PC-3 (cell line): ENCODE results near the gene CLDN18. TPM values are rescaled to one million over a fixed set of nuclear protein-coding genes. Genes with fewer than 3 reads are reported as not detected.

Experiments
- ATAC-seq: fragments of 200-7000 bp; cut with Tn5 transposase; 2 replicates; pipeline ENCODE4 v1.9.1; 2020; ENCODE audit warnings: mild to moderate bottlenecking, moderate library complexity
- BruUV-seq: library from RNA; stranded (reverse); fragments of 400-500 nt; replicated peaks from 2 replicates; lab custom pipeline; 2021; lab: Mats Ljungman, UMichigan
- CTCF ChIA-PET: fragments of 300-600 bp; sonication (Branson Sonifier 250); formaldehyde crosslinking; loops from one replicate; lab custom pipeline; 2022; ENCODE audit warnings: antibody characterized with exemption; lab: Charles Lee
- POLR2A ChIA-PET: fragments of 300-600 bp; sonication (Branson Sonifier 250); formaldehyde crosslinking; loops from one replicate; lab custom pipeline; 2022; ENCODE audit warnings: antibody characterized with exemption; ENCODE audit not compliant: unreplicated experiment; lab: Charles Lee
- DNase-seq: peaks from one replicate; pipeline ENCODE4 v3.0.0-alpha.2; 2015
- H2AFZ ChIP-seq: fragments of 300-600 bp; sonication (generic); 2 replicates; pipeline ENCODE4 v1.6.0; 2016; ENCODE audit warnings: antibody characterized with exemption, low read length
- H3F3A ChIP-seq: fragments of 300-600 bp; sonication (generic); one replicate; pipeline ENCODE4 v1.6.0; 2017; ENCODE audit warnings: antibody characterized with exemption, low read length, control low read depth, mild to moderate bottlenecking; ENCODE audit not compliant: unreplicated experiment
- H3K27ac ChIP-seq: fragments of 300-600 bp; sonication (generic); 2 replicates; pipeline ENCODE4 v1.5.1; 2016; ENCODE audit warnings: mild to moderate bottlenecking, low read length
- H3K27me3 ChIP-seq: fragments of 300-600 bp; sonication (generic); 2 replicates; pipeline ENCODE4 v1.6.1; 2016; ENCODE audit warnings: low read length, mixed read lengths
- H3K36me3 ChIP-seq: fragments of 300-600 bp; sonication (generic); 2 replicates; pipeline ENCODE4 v1.6.1; 2016; ENCODE audit warnings: low read depth, mixed run types, low read length, mixed read lengths
- H3K4me1 ChIP-seq: fragments of 300-600 bp; sonication (generic); 2 replicates; pipeline ENCODE4 v1.5.1; 2016; ENCODE audit warnings: low read length; ENCODE audit not compliant: insufficient read depth
- H3K4me2 ChIP-seq: fragments of 300-600 bp; sonication (generic); 2 replicates; pipeline ENCODE4 v1.6.0; 2016; ENCODE audit warnings: low read length
- H3K4me3 ChIP-seq: fragments of 300-600 bp; sonication (generic); 2 replicates; pipeline ENCODE4 v1.5.1; 2016; ENCODE audit warnings: mild to moderate bottlenecking, low read length, mixed read lengths
- H3K79me2 ChIP-seq: fragments of 300-600 bp; sonication (generic); 2 replicates; pipeline ENCODE4 v1.6.1; 2017; ENCODE audit warnings: low read length, mixed read lengths
- H3K9ac ChIP-seq: fragments of 300-600 bp; sonication (generic); 2 replicates; pipeline ENCODE4 v1.6.0; 2016; ENCODE audit warnings: mild to moderate bottlenecking, low read length
- H3K9me2 ChIP-seq: fragments of 300-600 bp; sonication (generic); replicated peaks from 2 replicates; pipeline ENCODE4 v1.6.1; 2016; ENCODE audit warnings: mixed run types, low read length, mixed read lengths
- H3K9me3 ChIP-seq: fragments of 300-600 bp; sonication (generic); 2 replicates; pipeline ENCODE4 v1.6.1; 2016; ENCODE audit warnings: low read length, mixed read lengths
- H4K20me1 ChIP-seq: fragments of 300-600 bp; sonication (generic); 2 replicates; pipeline ENCODE4 v1.6.1; 2016; ENCODE audit warnings: low read length, mixed read lengths
- EZH2 ChIP-seq: fragments of 300-600 bp; sonication (generic); IDR thresholded peaks from one replicate; pipeline ENCODE4 v1.6.1; 2017; ENCODE audit warnings: antibody characterized with exemption, mild to moderate bottlenecking, low read length; ENCODE audit not compliant: unreplicated experiment
- EZH2phosphoT487 ChIP-seq: fragments of 300-600 bp; sonication (generic); IDR thresholded peaks from 2 replicates; pipeline ENCODE4 v1.6.1; 2018; ENCODE audit warnings: mild to moderate bottlenecking, antibody characterized with exemption, low read length, borderline replicate concordance
- intact Hi-C: fragments of 100-400 bp; cut with micrococcal nuclease; formaldehyde crosslinking; loops from 2 replicates; pipeline ENCODE4 v1.9.0; 2023
- total RNA-seq: library from RNA; depleted of rRNA; stranded (reverse); fragments of >200 nt; gene quantifications from 2 replicates; pipeline ENCODE4 v1.2.3, GENCODE V29; 2014
- TF ChIP-seq, protein P1 (sequence below): fragments of 300-600 bp; sonication (generic); conservative IDR thresholded peaks from 2 replicates; pipeline ENCODE4 v1.5.1; 2017; ENCODE audit warnings: antibody characterized with exemption, low read depth, mild to moderate bottlenecking, low read length

CLDN18 gene
- total RNA-seq, 1 experiment from 2014 or later: not detected

DNA sequence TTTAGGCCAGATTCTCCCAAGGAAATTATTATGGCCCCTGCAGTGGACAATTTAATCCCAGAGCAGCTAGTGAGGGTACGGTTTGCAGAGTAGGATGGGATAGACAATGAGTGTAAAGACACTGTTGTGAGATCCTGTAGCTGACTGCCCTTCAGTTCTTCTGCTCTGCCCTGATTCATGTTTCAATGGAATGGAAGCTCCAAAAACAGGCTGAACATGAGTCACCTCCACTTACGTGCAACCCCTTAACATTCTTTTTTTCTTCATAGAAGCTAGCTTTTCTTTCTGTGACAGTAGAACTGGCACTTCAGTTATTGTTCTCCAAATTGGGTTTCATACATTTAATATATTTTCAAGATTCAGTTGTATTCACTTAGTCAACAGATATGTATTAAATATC, 32.1 kb downstream of the CLDN18 start:
- no peaks in the 10 kb centered on the region for H4K20me1 ChIP-seq
- DNase-seq: peak; percentile 35
- CTCF ChIA-PET: no interaction called here
- no peak for TF ChIP-seq EZH2
- no peak for TF ChIP-seq EZH2phosphoT487
- TF ChIP-seq, protein P1, sequence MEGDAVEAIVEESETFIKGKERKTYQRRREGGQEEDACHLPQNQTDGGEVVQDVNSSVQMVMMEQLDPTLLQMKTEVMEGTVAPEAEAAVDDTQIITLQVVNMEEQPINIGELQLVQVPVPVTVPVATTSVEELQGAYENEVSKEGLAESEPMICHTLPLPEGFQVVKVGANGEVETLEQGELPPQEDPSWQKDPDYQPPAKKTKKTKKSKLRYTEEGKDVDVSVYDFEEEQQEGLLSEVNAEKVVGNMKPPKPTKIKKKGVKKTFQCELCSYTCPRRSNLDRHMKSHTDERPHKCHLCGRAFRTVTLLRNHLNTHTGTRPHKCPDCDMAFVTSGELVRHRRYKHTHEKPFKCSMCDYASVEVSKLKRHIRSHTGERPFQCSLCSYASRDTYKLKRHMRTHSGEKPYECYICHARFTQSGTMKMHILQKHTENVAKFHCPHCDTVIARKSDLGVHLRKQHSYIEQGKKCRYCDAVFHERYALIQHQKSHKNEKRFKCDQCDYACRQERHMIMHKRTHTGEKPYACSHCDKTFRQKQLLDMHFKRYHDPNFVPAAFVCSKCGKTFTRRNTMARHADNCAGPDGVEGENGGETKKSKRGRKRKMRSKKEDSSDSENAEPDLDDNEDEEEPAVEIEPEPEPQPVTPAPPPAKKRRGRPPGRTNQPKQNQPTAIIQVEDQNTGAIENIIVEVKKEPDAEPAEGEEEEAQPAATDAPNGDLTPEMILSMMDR: no peak
- no peaks in the 10 kb centered on the region for H3K36me3 ChIP-seq
- H3K4me3 ChIP-seq: no peak overlapping the region
- H3F3A ChIP-seq: no peaks in the 10 kb centered on the region
- POLR2A ChIA-PET: interaction anchor here (0.5 kb wide), 1 partner anchor 11 kb away, joined by 3 read pairs; no protein-coding TSS in a partner anchor
- no TSS peak for BruUV-seq
- intact Hi-C loops: no loop called here
- no peaks in the 10 kb centered on the region for H3K9me2 ChIP-seq
- 0 out of 2 replicates have a peak overlapping the region, but pooled peaks have one; percentile 31 for H3K4me2 ChIP-seq
- H3K9ac ChIP-seq: no peak overlapping the region
- no peaks in the 10 kb centered on the region for H3K9me3 ChIP-seq
- H3K79me2 ChIP-seq: no peaks in the 10 kb centered on the region
- ATAC-seq: peak; percentile 60
- H3K27ac ChIP-seq: no peak overlapping the region
- H2AFZ ChIP-seq: no peak overlapping the region
- peaks cover 17% of the 10 kb centered on the region for H3K4me1 ChIP-seq
- no peaks in the 10 kb centered on the region for H3K27me3 ChIP-seq

DNA sequence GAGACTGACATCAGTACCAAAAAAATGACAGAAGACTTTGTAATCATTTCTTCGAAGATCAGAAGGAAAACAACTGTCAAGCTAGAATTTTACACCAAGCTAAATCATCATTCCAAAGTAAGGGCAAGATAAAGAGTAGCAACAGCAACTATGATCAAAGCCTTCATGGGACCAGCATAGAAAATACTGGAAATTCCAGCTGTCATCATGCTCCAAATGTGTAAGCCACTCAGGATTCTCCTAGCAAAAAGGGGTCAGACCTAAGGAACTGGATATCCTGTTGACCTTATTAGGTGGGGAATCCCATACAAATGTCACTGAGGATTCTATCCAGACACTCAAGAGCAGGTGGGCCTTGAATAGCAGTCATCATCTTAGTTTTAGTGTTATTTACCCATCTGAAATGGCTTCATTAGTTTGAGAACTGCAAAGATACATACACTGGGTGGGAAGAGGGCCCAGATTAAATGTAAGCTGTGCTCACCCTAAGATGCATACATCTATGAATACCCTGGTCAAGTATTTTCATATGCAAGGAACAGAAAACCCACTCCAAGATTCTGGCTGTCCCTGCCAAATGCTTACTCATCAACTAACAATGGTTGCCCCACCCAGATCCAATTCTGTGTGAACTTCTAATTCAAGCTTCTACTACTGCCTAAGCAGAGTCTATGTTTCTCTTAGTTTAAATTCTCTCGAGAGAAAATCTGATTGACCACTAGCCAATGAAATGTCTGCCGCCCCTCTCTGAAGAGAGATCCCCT, 33.5 kb downstream of the CLDN18 start:
- no peaks in the 10 kb centered on the region for H4K20me1 ChIP-seq
- CTCF ChIA-PET: no interaction called here

More for the DNA sequence above, 33.5 kb downstream of the CLDN18 start:
- intact Hi-C loops: no loop called here
- no peaks in the 10 kb centered on the region for H3F3A ChIP-seq
- H3K79me2 ChIP-seq: no peaks in the 10 kb centered on the region
- H3K4me3 ChIP-seq: no peak overlapping the region
- H3K4me1 ChIP-seq: peaks cover 17% of the 10 kb centered on the region
- peak; percentile 86 for ATAC-seq
- POLR2A ChIA-PET: interaction anchor here (0.6 kb wide), 1 partner anchor 63 kb away, joined by 5 read pairs; no protein-coding TSS in a partner anchor
- H3K27ac ChIP-seq: peak overlapping the region; percentile 39
- H3K9ac ChIP-seq: no peak overlapping the region
- TF ChIP-seq EZH2: no peak
- no peak for TF ChIP-seq EZH2phosphoT487
- TF ChIP-seq, protein P1: no peak
- BruUV-seq: no TSS peak
- no peaks in the 10 kb centered on the region for H3K9me3 ChIP-seq
- H3K9me2 ChIP-seq: no peaks in the 10 kb centered on the region
- no peak overlapping the region for H2AFZ ChIP-seq
- no peaks in the 10 kb centered on the region for H3K36me3 ChIP-seq
- peak; percentile 78 for DNase-seq
- no peaks in the 10 kb centered on the region for H3K27me3 ChIP-seq
- peak overlapping the region; percentile 42; the same call in 1 of the 2 replicates for H3K4me2 ChIP-seq
